GM18517 (cell line): ENCODE results near the gene CDC42SE1.

Experiments
- ATAC-seq: cut with Tn5 transposase; IDR thresholded peaks from one replicate; pipeline ENCODE4 v1.9.1; 2021; ENCODE audit warnings: mild to moderate bottlenecking, moderate library complexity; ENCODE audit not compliant: unreplicated experiment

CDC42SE1 gene

GRCh38 chr1:151009674-151010345, 49.6 kb downstream of the CDC42SE1 start:
- ATAC-seq: no peak

DNA sequence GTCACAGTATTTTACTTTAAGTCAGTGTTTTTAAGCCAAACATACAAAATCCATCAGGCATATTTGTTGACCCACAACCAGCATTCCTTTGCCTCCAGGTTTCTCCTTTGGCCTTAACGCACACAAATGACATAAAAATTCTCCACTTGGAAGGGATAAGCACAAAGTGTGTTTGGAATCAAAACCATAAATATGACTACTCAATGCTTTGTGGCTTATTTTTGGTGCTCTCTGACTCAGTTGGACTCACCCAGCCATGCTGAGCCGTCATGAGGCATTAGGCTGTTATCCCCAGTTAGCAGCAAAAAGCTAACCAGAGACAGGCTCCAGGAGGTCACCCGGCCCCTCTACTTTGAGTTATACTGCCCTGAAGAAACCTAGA, 50.2 kb downstream of the CDC42SE1 start:
- ATAC-seq: no peak

GRCh38 chr1:151008244-151009205, 50.9 kb downstream of the CDC42SE1 start, which contains the start of gene PRUNE1:
TSS of gene PRUNE1 (plus strand) at chr1:151008449. CDS start at chr1:151008633, 184 bp downstream.
- no peak for ATAC-seq

DNA sequence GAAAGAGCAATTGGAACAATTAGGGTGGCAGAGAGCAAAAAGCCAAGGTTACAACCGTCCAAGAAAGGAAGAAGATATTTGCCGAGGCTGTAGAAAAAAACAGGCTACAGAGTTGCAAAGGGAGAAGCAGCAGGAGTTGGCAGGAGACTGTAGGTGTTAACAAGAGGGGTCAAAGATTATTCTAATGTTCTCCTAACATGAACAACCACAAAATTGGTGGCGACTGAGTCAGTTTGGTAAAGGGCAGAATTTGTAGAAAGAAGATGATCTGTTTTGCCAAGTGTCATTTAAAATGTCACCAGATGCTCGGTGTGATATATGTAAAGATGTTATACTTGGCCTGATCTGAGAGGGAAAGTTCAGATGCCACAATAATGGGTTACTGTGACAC, 51.6 kb downstream of the CDC42SE1 start:
- ATAC-seq: no peak

- ATAC-seq: no peak
These were observed 52.9 kb downstream of the CDC42SE1 start, which contains the start of gene MINDY1 for GRCh38 chr1:151006327-151007052. TSS of gene MINDY1 (minus strand) at chr1:151006902. CDS start at chr1:151002617, 4,285 bp downstream.

DNA sequence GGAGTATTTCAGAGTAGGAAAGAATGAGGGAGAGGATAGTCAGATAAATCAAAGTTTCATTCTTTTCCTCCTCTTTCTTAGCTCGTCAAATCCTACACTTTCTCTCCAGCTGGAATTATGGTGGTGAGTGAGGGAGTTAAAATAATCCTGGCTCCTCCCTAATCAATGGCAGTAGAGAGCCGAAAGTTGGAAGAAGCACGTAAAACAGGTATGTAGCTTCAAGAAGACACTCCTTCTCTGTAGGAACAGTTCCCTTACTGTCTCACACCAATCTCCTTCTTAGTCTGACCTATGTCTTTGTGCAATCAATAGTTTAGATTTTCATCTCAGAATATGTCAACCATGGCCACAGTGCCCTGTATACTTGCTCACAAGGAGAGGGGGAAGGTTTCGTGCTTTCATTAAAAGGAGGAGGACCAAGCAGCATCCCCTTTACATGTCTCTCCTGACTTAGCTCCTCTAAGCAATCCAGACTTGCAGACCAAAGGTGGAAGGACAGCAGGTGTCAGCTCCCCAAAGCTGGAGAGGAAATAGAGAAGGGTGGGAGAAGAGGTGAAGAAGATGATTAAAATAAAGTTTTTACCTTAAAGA, 53.6 kb downstream of the CDC42SE1 start:
- no peak for ATAC-seq

- ATAC-seq: no peak
These were observed 56.2 kb downstream of the CDC42SE1 start for GRCh38 chr1:151003180-151003579.

DNA sequence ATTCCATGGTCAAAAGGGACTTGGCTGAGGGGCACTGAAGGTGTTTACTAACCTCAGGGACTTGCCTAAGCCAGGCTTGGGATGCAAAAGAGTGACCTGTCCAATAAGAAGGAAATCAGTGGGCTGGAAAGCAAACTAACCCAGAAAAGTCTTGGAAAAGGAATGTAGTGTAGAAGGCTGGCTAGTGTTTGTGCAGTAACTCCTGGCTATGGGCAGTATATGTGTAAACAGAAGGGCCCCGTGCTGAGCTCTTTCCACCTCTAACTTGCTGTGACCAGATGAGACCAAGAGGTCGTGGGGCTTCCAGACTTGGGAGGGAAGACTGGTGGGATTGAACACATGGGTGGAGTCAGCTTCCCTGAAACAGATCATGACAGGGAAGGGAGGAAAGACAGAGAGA, 56.8 kb downstream of the CDC42SE1 start:
- no peak for ATAC-seq

GRCh38 chr1:151002051-151002450, 57.4 kb downstream of the CDC42SE1 start:
- ATAC-seq: no peak

DNA sequence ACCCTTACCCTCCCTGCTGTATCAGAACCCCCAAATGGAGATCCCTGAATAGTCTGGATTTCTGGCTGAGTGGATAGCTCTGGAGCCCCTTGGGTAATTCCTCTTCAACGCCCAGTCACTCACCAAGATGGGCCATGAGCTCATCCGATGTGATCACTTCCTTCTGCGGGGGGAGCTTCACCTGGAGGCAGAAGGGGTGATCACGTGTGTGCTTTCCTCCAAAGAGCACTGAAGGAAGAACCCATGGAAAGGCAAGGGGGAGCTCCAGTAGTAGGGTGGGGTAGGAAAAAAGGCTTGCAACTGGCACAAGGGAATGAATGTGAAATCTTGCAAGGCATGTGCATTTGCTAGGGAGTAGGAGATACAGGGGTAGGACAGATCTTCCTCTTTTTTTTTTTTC, 57.8 kb downstream of the CDC42SE1 start:
- ATAC-seq: no peak
